Sciatic nerve (tissue), 2 donors: ENCODE data around the gene SLC6A15. TPM values are rescaled to one million over a fixed set of nuclear protein-coding genes. Genes with fewer than 3 reads are reported as not detected.

Source experiments
- ATAC-seq: fragments of 200-7000 bp; cut with Tn5 transposase; one replicate; pipeline ENCODE4 v1.9.1; 2020; ENCODE audit warnings: mild to moderate bottlenecking, moderate library complexity
- DNase-seq: peaks from one replicate; pipeline ENCODE4 v3.0.0-alpha.2; 2020; ENCODE audit warnings: low spot score
- intact Hi-C: fragments of 100-400 bp; cut with DNase I; formaldehyde crosslinking; loops from one replicate; pipeline ENCODE4 v1.14.2; 2022
- total RNA-seq: library from RNA; stranded (reverse); fragmentation: NEBNext Ultra II Directional; extraction: Animal tissue kit (Norgen Biotek cat#: 25700); gene quantifications from one replicate; pipeline ENCODE4 v1.2.1, GENCODE V29; 2021
- donor health status: DM: no; HTN: no; CAD: no.
- donor health status: DM: no; HTN: no; CAD: no.

Gene SLC6A15
- total RNA-seq, 1 donor from 2014 or later, result 0.58 TPM

DNA sequence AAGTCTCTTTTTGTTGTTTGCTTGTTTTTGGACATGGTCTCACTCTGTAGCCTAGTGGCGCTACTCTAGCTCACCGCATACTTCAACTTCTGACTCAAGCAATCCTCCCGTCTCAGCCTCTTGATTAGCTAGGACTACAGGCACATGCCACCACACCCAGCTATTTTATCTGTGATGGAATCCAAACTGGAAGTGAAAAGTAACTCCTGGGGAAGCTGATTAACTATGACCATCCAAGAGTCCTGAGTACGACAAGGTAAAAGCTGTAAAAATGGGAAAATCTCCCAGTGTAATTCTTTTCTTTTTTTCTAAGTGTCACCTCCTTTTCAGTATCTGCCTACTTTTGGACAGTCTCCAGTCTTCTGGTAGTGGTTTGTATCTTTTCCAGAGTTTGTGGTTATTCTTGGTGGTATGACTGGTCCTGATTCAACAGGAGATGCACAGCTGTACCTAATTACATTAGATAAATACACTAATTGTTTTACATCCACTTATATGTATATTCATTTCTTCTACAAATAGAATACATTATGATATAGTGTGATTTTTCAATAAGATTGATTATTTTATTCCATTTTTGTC, 97.8 kb downstream of the SLC6A15 start:
- intact Hi-C loops, result no loop called here
- ATAC-seq (no peak), DNase-seq (no peak)

DNA sequence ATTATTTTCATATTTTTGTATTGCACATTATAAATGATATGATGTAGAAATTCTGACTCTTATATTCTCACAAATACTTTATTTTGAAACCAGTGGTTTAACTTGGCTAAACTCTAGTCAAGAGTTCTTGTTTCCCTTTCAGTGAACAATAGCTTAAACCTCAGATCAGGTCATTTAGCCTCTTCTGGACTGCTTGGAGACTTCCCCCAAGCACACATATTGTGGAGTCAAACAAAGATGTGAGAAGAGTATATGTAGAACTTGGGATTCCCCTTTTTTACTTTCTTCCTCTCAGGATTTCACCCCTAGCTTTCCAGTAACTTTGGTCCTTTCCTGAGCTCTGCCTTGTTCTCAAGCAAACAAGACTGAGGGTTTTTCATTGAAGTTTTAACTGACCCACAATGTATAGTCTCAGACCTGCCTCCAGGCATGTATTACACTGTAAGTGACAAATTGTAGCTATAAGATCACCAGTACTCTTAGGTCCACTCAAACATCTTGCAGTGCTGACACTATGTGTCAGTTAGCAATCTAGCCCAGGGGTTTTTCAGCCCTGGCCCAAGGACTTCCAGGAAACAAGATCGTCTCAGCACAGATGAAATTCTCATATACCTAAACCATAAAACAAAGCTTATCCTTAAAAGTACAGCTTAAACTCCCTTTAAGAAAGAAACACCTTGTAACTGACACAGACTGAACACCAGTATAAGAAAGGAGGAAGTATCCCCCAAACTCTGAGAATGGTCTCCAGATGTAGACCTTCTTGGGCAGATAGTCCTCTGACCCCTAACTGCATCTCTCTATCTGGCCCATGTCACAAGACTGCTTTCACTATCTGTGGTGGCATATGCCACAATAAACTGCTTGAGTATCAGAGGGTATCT, 98.6 kb downstream of the SLC6A15 start:
- intact Hi-C loops, result no loop called here
- DNase-seq (no peak), ATAC-seq (no peak)

- ATAC-seq, result no peak
- intact Hi-C loops, result no loop called here
- no peak for DNase-seq
These were observed 101.3 kb downstream of the SLC6A15 start for GRCh38 chr12:84811291-84811690.

DNA sequence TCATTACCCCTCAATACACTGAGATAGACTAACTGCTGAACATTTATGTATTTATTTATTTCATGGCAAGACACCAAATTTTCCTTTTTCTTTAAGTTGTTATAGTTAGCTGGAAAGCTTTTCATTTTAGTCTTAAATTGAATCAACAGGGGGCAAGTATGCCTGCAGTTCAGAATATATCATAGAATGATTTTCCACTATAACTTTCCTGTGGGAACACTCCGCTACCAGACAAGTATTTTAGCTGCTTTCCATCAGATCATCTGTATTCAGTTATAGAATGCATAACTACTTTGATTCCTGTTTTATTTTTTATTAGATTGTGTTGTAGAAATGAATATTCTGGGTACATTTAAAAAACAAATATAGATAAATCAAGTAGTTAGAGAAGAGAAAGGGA, 102.0 kb downstream of the SLC6A15 start:
- intact Hi-C loops, result no loop called here
- DNase-seq, result no peak
- ATAC-seq, result no peak

Other genes with a start within 250 kb of the SLC6A15 start
- gene TSPAN19, start 123.5 kb upstream of the SLC6A15 start, total RNA-seq, result 0.58 TPM
- 5.2 TPM for gene LRRIQ1, start 123.6 kb upstream of the SLC6A15 start, total RNA-seq